HG03175 (cell line): ENCODE results near the gene ANKRD1.

ENCODE experiments used
- ATAC-seq: cut with Tn5 transposase; IDR thresholded peaks from one replicate; pipeline ENCODE4 v1.9.1; 2021; ENCODE audit warnings: mild to moderate bottlenecking, moderate library complexity; ENCODE audit not compliant: unreplicated experiment

Gene ANKRD1

GRCh38 chr10:90936276-90936659 lies 15.4 kb upstream of the ANKRD1 start:
- no peak for ATAC-seq

GRCh38 chr10:90935581-90936275 lies 14.8 kb upstream of the ANKRD1 start:
- ATAC-seq, result no peak

- no peak for ATAC-seq
Measured at GRCh38 chr10:90930971-90931871, 10.3 kb upstream of the ANKRD1 start.

DNA sequence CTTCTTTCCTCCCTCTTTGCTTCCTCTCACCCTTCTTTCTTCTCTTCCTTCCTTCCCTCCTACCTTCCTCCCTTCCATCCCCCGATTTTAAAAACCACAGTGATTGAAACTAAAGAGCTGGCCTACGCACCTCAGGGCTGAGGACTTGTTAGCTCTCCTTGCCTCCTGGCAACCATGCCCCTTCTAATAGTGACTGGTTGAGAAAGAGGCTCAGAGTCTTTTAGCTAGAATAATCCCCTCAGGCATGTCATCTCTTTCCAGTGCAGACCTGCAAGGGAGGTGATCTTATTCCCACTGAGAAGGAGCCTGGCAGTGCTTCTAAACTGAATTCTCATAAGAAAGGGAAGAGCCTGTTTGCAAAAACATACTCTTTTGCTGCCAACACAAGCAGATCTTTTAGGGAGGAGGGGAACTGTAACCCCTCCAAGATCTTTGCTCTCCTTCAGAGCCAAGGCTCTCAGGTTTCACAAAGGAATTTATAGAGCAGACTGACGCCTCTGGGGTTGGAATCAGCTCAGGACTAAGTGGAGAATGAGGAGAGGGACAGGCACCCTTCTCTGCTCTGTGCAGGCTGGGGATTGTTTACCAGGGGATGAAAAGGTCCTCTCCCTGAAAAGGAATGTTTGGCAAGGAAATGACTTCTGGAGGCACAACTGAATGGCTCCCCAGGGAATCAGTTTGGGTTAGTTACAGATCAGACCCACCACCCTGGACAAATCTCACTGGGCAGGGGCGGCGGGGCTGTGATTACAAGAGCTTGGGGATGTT lies 9.4 kb upstream of the ANKRD1 start:
- no peak for ATAC-seq

- ATAC-seq, result no peak
Measured at GRCh38 chr10:90929179-90929578, 8.3 kb upstream of the ANKRD1 start.

- no peak for ATAC-seq
Measured at GRCh38 chr10:90927293-90927692, 6.4 kb upstream of the ANKRD1 start.

DNA sequence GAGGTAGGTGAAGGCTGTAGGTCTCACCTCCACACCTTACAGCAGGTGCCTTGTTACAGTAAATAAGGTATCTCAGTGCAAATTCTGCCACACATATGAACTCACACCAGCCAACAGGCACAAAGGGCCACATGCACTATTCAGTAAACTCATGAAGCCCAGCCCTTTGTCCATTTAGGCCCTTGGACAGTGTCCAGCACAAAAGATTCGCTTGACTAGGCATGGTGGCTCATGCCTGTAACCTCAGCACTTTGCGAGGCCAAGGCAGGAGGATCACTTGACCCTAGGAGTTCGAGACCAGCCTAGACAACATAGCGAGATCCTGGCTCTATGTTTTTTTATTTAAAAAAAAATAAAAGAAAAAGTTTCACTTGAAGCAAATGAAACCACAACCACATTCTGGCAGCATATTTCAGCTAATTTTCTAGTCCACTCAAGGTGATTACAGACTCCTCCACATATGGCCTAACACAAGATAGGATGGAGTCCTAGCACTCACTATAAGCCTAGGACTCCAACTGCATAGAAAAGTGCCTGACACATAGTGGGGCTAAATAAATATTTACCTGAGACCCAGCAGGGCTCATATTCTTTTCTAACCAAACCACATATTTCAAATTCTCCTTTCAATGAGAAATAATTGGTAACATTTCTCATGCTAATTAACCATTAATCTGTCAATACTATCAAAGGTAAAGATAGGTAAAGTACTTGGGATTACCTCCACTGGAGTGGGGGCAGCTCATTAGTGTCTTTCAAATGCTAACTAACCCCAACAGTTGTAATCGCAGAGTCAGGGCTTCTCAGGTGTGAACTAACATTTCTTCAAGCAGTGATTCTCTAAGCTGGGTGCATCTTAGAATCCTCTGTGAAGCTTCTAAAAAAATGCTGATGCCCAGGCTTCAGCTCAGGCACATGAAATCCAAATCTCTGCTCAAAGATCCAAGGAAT lies 4.5 kb upstream of the ANKRD1 start:
- no peak for ATAC-seq

GRCh38 chr10:90924552-90924951 lies 3.7 kb upstream of the ANKRD1 start:
- no peak for ATAC-seq

DNA sequence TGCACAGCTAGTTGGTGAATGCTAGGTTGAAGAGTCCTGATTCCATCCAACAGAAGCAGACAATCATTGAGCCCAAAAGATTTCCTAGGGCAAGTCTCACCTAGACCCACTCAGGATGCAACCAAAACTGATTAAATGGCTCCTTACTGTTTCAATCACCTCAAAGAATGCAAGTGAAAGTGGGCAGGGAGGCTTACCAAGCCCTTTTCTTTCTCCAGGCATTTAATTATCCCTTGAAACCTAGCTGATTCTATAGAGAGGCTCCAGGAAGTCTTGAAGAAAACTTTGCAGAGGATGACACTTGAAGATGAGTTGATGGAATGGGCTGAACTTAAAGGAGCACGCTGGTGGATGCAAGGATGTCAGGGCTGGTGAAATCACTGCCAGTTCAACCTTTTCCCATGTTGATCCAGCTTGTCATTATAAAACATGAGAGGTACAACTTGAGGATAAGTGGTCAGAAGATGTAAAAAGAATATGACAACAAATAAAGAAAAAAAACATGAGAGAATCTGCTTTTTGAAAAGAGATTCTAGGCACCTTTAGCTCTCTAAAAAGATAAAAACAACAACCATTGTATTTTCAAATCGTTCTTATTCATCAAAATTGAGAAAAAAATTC lies 2.3 kb upstream of the ANKRD1 start:
- ATAC-seq, result no peak

DNA sequence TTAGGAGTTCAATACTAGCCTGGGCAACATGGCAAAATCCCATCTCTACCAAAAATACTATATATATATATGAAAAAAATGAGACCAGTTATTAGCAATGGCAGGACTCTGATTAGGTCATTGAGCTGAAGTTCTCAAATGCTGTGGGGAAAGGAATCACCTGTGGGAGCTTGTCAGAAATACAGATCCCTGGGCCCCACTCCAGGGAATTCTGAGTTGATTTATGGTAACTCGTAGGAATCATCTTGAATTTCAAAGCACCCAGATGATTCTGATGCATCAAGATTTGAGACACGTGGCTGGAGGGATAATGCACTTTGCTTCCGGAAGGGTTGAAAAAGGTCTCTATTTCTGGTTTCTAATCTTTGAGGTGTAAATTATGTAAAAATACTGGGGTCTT lies 1.0 kb upstream of the ANKRD1 start:
- no peak for ATAC-seq

DNA sequence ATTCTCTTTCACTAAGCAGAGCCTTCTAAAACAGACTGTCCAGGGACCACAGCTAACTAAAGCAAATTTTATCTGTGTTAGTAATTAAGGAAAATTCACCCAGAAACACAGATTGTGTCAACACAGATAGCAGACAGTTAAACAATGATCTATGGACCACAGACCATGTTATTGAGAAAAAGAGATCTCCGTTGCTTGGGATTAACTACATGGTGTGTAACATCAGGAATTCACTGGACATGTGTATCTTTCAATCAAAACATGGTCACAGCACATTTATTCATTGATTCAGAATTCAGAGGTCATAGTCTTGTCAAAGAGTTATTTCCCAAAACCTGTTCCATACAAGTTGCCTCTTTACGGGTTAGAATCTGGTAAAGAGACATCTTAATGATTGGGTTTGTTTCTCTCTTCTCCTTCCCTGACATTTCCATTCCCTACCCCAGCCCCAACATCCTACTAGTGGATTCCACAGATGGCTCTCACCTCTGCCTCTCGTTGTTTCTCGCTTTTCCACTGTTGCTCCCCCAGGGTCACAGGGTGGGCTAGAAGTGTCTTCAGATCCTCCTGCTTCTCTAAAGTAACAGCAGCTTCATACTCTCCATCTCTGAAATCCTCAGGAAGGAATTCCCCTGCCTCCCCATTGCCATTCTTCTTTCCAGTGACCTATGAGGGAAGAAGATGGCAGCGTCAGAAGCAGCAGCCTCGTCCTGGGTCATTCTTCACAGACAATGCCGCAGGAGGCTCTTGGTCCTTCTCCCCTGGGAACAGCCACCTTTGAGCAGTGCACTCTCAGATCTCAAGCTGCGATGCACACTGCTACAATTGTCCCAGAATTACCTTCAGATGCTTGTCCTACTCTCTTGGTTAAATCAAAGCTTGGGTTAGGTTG lies 958 bp downstream of the ANKRD1 start:
- ATAC-seq, result no peak

- ATAC-seq, result no peak
Measured at GRCh38 chr10:90917968-90918318, 2.9 kb downstream of the ANKRD1 start.

GRCh38 chr10:90917238-90917967 lies 3.5 kb downstream of the ANKRD1 start:
- no peak for ATAC-seq

DNA sequence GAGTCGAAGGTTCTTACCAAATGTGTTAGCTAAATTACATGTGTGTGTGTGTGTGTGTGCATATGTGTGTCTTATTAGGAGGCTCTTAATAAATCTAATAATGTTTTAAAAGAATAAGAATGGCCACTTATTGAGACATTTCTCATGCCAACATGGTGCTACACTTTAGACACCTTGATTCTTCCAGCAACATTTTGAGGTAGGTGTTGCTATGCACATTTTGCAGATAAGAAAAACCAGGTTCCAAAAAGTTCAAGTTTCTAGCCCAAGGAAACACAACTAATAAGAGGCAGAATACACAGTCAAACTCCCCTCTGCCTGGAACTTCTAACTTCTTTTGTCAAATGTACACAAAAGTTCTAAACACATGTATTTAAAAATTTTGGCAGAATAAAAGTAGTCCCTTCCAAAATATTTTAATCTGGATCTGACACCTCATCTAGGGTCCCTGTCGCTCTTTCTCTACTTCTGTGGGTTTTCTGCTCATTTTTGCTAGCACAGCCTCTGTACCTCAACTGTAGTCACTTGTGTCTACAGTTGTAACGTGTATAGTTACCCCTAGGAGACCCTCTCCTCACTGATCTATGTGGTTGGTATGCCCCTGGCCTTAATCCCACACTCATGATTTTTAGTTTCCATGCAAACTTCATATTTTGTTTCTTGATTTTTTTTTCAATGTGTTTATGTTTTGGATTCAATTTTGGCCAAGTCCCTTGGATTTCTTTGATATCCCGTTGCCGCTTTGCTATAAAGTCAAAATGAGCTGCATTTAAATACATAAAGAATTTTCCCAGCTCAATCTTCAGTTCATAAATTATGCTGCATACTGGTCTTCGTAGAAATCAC lies 4.3 kb downstream of the ANKRD1 start:
- no peak for ATAC-seq

DNA sequence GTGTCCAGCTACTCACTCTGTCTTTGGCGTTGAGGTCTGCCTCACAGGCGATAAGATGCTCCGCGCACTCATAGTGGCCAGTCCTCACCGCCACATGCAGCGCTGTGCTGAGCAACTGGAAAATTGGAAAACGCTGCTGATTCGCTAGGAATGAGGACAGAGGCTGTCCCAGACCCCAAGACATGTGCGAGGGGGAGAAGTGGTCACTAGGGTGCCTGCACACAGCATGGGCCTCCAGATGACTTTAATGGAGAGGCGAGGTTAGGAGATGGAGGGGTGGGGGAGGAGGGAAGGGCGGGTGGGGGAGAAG lies 5.2 kb downstream of the ANKRD1 start:
- no peak for ATAC-seq

DNA sequence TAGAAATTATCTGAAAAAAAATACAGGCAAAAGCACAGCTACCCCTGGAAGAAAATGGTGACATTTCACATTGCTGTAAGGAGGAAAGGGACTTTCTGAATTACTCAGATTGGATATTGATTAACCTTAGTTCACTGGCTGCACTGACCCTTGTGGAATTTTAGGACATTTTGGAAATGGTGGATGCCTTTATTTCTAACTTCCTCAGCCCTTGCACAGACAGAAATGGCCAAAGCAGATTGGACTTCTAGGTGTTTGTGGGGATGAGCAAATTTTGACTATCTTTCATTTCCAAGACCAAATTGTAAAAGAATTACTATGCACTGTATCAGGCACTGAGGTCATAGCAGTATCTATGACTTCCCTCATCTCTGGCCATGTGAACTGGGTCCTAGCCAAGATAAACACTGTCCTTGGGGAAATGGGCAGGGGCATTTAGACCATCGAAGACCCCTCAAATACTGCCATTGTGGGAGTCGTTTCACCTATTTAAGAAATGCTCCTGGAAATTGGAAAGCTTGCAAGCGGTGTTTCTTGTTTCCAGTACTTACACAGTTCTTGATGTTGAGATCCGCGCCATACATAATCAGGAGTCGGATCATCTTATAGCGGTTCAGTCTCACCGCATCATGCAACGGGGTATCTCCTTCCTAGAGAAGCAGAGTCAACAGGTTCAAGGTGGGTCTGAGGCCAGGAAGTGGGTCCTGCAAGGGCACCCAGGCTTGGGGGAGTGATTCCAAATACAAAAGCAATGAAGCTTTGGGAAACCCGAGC lies 5.7 kb downstream of the ANKRD1 start:
- ATAC-seq, result no peak
